GM12874 (cell line): ENCODE measurements around the gene TMC7.
A peak's percentile ranks its signal among the peaks of the same experiment; 100 is the strongest.

ENCODE experiments used
- TF ChIP-seq, protein P1 (sequence below): IDR thresholded peaks from 2 replicates; pipeline ENCODE4 v1.5.1; 2011; ENCODE audit warnings: low read depth, mild to moderate bottlenecking, control low read depth, low read length, moderate library complexity; ENCODE audit not compliant: insufficient read depth

The TMC7 gene

DNA sequence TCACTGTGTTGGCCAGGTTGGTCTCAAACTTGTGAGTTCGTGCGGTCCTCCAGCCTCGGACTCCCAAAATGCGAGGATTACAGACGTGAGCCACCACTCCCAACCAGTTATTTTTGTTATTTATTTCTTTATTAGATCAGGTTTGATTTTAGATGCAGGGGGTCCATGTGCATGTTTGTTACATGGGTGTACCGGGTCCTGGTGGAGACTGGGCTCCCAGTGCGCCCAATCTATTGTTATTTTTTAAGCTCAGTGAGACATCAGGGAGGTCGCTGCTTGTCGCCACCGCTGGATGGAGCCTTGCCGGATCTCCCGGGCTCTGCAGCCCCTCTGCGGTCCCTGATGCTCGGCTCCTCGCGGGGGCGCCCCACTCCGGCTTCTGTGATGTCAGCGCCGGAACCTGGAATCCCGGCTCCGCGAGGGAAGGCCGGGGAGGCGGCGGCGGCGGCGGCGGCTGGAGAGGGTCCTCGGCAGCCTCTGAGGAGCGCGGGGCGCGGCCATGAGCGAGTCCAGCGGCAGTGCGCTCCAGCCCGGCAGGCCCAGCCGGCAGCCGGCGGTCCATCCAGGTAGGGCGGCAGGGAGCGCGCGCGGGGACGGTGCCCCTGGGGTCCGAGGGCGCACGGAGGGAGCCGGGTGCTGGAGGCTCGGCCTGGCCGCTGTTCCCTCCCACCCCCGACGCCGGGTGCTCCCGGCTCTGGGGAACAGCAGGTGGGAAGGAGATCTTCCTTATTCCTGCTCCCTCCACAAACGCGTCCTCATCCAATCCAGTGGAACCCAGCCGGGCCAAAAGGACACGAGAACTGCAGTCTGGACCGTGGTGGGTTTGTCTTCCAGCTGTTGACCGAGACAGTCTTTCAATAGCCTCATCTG is at the start of gene TMC7:
TSS of gene TMC7 (plus strand) at position 370 of the 870 bp plus-strand sequence. CDS start at position 500, 130 bp downstream.
- TF ChIP-seq, protein P1, sequence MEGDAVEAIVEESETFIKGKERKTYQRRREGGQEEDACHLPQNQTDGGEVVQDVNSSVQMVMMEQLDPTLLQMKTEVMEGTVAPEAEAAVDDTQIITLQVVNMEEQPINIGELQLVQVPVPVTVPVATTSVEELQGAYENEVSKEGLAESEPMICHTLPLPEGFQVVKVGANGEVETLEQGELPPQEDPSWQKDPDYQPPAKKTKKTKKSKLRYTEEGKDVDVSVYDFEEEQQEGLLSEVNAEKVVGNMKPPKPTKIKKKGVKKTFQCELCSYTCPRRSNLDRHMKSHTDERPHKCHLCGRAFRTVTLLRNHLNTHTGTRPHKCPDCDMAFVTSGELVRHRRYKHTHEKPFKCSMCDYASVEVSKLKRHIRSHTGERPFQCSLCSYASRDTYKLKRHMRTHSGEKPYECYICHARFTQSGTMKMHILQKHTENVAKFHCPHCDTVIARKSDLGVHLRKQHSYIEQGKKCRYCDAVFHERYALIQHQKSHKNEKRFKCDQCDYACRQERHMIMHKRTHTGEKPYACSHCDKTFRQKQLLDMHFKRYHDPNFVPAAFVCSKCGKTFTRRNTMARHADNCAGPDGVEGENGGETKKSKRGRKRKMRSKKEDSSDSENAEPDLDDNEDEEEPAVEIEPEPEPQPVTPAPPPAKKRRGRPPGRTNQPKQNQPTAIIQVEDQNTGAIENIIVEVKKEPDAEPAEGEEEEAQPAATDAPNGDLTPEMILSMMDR = peak; percentile 47

GRCh38 chr16:18936727-18937340 is 46.9 kb upstream of the TMC7 start:
- TF ChIP-seq, protein P1 = no peak

DNA sequence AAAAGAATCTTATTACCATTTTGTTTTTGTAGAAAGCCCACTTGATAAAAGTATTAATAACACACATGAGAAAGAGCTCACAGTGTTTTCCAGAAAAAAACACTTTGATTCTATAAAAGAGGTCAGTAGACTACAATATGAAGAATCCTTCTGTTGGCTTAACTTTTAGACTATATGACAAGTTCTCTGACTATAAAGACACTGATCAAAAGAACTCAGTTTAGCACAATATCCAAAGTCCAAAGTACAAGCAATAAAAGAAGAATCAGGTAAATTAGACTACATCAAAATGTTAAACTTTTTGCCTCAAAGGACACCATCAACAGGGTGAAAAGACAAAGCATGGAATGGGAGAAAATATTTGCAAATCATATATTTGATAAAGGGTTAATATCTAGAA is 46.3 kb upstream of the TMC7 start:
- TF ChIP-seq, protein P1 = no peak

DNA sequence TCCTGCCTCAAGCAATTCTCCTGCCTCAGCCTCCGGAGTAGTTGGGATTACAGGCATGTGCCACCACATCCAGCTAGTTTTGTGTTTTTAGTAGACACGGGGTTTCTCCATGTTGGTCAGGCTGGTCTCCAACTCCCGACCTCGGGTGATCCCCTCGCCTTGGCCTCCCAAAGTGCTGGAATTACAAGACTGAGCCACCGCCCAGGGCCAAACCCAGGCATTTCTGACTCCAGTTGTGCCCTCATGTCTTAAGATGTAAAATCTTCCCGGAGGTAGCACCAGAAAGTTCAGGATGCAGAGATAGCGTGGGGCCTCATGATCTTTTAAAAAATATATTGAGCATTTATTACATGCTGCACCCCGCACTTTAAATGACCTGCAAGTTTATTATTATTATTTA is 44.7 kb upstream of the TMC7 start:
- TF ChIP-seq, protein P1 = no peak

DNA sequence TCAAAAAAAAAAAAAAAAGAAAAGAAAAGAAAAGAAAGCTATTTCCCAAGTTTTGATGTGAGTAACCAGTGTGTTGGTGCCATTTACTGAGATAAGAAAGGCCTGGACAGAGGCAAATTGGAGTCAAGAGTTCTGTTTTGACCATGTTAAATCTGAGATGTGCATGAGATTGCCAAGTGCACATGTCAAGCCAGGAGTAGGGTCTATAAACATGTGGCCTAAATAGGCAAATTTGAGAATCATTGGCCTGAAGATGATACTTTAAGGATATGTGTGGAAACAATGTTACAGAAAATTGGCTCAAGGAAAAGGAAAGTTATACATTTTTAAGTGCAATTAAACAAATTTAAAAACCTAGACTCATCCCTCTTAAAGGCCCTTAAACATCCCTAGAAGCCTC is 42.3 kb upstream of the TMC7 start:
- TF ChIP-seq, protein P1 = no peak

- TF ChIP-seq, protein P1 = no peak
Measured at GRCh38 chr16:18942061-18942460, 41.7 kb upstream of the TMC7 start.

GRCh38 chr16:18943414-18943813 is 40.3 kb upstream of the TMC7 start:
- TF ChIP-seq, protein P1 = no peak
